ENCODE measurements around the gene TUG1. TPM values are rescaled to one million over a fixed set of nuclear protein-coding genes. Genes with fewer than 3 reads are reported as not detected.

Gene TUG1
- total RNA-seq, 4 donors from 2014 or later: 48.1 to 170 (median 61.2) TPM

DNA sequence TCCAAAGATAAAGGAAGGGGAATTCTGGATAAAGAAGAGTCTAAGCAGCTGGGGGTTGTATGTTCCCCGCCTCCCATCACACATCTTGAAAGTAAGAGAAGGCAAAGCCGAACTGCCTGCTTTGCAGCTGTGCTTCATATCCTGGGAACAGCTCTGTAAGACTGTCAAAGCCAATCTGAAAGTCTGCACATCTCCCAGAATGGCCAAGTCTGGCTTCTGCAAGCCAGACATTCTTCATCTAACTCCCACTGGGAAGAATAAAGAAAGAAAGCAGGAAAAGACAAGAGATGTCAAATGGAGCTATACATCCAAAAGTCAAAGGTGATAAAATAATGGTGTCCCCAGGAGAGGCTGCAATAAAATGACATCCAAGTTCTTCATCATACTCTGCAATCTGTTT lies 15.9 kb upstream of the TUG1 start:
- H3K27me3 ChIP-seq: no peaks in the 10 kb centered on the region
- TF ChIP-seq EP300 (IDR thresholded peaks at IDR 0.05): no peak
- TF ChIP-seq, protein P1, sequence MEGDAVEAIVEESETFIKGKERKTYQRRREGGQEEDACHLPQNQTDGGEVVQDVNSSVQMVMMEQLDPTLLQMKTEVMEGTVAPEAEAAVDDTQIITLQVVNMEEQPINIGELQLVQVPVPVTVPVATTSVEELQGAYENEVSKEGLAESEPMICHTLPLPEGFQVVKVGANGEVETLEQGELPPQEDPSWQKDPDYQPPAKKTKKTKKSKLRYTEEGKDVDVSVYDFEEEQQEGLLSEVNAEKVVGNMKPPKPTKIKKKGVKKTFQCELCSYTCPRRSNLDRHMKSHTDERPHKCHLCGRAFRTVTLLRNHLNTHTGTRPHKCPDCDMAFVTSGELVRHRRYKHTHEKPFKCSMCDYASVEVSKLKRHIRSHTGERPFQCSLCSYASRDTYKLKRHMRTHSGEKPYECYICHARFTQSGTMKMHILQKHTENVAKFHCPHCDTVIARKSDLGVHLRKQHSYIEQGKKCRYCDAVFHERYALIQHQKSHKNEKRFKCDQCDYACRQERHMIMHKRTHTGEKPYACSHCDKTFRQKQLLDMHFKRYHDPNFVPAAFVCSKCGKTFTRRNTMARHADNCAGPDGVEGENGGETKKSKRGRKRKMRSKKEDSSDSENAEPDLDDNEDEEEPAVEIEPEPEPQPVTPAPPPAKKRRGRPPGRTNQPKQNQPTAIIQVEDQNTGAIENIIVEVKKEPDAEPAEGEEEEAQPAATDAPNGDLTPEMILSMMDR (IDR thresholded peaks at IDR 0.05): no peak
- TF ChIP-seq POLR2A (IDR thresholded peaks at IDR 0.05): no peak
- TF ChIP-seq POLR2AphosphoS5 (IDR thresholded peaks at IDR 0.05): no peak
- no peak for DNase-seq (ENCODE audit: low spot score in 2 of 2)
- WGBS: 93% methylated on average over 2 of the region's 2 CpGs
- H3K36me3 ChIP-seq: peaks cover 32% of the 10 kb centered on the region
- H3K9me3 ChIP-seq: no peaks in the 10 kb centered on the region
- no peak overlapping the region for H3K27ac ChIP-seq
- H3K4me3 ChIP-seq: no peak overlapping the region
- H3K4me1 ChIP-seq: peaks cover 17% of the 10 kb centered on the region

- Histone ChIP-seq H3K4me3 (no peak overlapping the region), H3K4me1 (no peaks in the 10 kb centered on the region), H3K9me3 (no peaks in the 10 kb centered on the region), H3K36me3 (peaks cover 23% of the 10 kb centered on the region), H3K27me3 (no peaks in the 10 kb centered on the region), H3K27ac (no peak overlapping the region)
- no peak for DNase-seq (ENCODE audit: low spot score in 2 of 2)
- TF ChIP-seq POLR2A (IDR thresholded peaks at IDR 0.05) (no peak), EP300 (IDR thresholded peaks at IDR 0.05) (no peak), POLR2AphosphoS5 (IDR thresholded peaks at IDR 0.05) (no peak)
- TF ChIP-seq, protein P1 (IDR thresholded peaks at IDR 0.05): no peak
- 80% methylated on average over 4 of the region's 4 CpGs for whole genome bisulfite sequencing
Observed at GRCh38 chr22:30955153-30955552, 13.9 kb upstream of the TUG1 start.

GRCh38 chr22:30964858-30965257 lies 4.2 kb upstream of the TUG1 start:
- H3K4me3 ChIP-seq: no peak overlapping the region
- no peak for DNase-seq (ENCODE audit: low spot score in 2 of 2)
- no peak overlapping the region for H3K27ac ChIP-seq
- 95% methylated on average over 4 of the region's 4 CpGs for WGBS
- H3K27me3 ChIP-seq: no peaks in the 10 kb centered on the region
- TF ChIP-seq POLR2A (IDR thresholded peaks at IDR 0.05) (no peak), POLR2AphosphoS5 (IDR thresholded peaks at IDR 0.05) (no peak), EP300 (IDR thresholded peaks at IDR 0.05) (no peak)
- TF ChIP-seq, protein P1 (IDR thresholded peaks at IDR 0.05): no peak
- no peaks in the 10 kb centered on the region for H3K36me3 ChIP-seq
- H3K9me3 ChIP-seq: no peaks in the 10 kb centered on the region
- H3K4me1 ChIP-seq: peaks cover 11% of the 10 kb centered on the region

GRCh38 chr22:30968015-30968923 lies 796 bp upstream of the TUG1 start, which contains the start of gene MORC2:
Gene MORC2, minus strand, starts transcription at chr22:30968774. Its CDS starts 885 bp downstream, at chr22:30967889.
- Histone ChIP-seq H3K27me3 (no peaks in the 10 kb centered on the region), H3K27ac (peak within 1 kb of the TSS; percentile 96), H3K9me3 (peaks cover 21% of the 10 kb centered on the region), H3K4me3 (peak within 1 kb of the TSS; percentile 79), H3K36me3 (peaks cover 23% of the 10 kb centered on the region), H3K4me1 (peaks cover 19% of the 10 kb centered on the region)
- WGBS: 50% methylated on average over 18 of the region's 53 CpGs
- DNase-seq (ENCODE audit: low spot score in 2 of 2): peak; percentile 79
- TF ChIP-seq POLR2AphosphoS5 (IDR thresholded peaks at IDR 0.05): no peak
- no peak for TF ChIP-seq EP300 (IDR thresholded peaks at IDR 0.05)
- TF ChIP-seq, protein P1 (IDR thresholded peaks at IDR 0.05): no peak
- TF ChIP-seq POLR2A (IDR thresholded peaks at IDR 0.05): no peak
